Measurements from ENCODE around the gene MTF2. TPM values are rescaled to one million over a fixed set of nuclear protein-coding genes. Genes with fewer than 3 reads are reported as not detected.

The MTF2 gene
- total RNA-seq, 1 donor from 2014 or later = 56.4 TPM

- no peak for FAIRE-seq
- Histone ChIP-seq H3K9ac (ENCODE audit: low read length) (no peak overlapping the region), H2AFZ (ENCODE audit: low read depth, low read length) (no peak overlapping the region), H4K20me1 (ENCODE audit: insufficient read depth, low read length) (peaks cover 73% of the 10 kb centered on the region), H3K36me3 (ENCODE audit: insufficient read depth, low read length) (no peaks in the 10 kb centered on the region), H3K27ac (ENCODE audit: low read depth, low read length) (no peak overlapping the region), H3K79me2 (ENCODE audit: insufficient read depth, low read length) (peaks cover 92% of the 10 kb centered on the region), H3K27me3 (ENCODE audit: insufficient read depth, low read length) (no peaks in the 10 kb centered on the region), H3K4me2 (ENCODE audit: low read length) (no peak overlapping the region), H3K9me3 (ENCODE audit: insufficient read depth, low read depth, low read length) (peaks cover 3% of the 10 kb centered on the region), H3K4me1 (ENCODE audit: insufficient read depth, low read length) (no peaks in the 10 kb centered on the region), H3K4me3 (ENCODE audit: insufficient read depth, low read depth, low read length) (no peak overlapping the region)
- Mint-ChIP-seq H3K27ac (ENCODE audit: unreplicated experiment) (no peak overlapping the region), H3K4me3 (ENCODE audit: unreplicated experiment) (no peak overlapping the region), H3K27me3 (ENCODE audit: low read depth, unreplicated experiment) (no peaks in the 10 kb centered on the region), H3K4me1 (ENCODE audit: low read depth, unreplicated experiment) (peaks cover 12% of the 10 kb centered on the region), H3K9me3 (ENCODE audit: unreplicated experiment) (no peaks in the 10 kb centered on the region), H3K36me3 (ENCODE audit: low read depth, unreplicated experiment) (peaks cover 9% of the 10 kb centered on the region)
- DNase-seq (ENCODE audit: low read depth) = no peak
- no peak for TF ChIP-seq CTCF (IDR thresholded peaks at IDR 0.05; ENCODE audit: insufficient read depth, low read depth, low read length)
- TF ChIP-seq EZH2 (IDR thresholded peaks at IDR 0.05; ENCODE audit: insufficient read depth, low read length) = no peak
Measured at GRCh38 chr1:93107395-93107794, 28.3 kb downstream of the MTF2 start.

DNA sequence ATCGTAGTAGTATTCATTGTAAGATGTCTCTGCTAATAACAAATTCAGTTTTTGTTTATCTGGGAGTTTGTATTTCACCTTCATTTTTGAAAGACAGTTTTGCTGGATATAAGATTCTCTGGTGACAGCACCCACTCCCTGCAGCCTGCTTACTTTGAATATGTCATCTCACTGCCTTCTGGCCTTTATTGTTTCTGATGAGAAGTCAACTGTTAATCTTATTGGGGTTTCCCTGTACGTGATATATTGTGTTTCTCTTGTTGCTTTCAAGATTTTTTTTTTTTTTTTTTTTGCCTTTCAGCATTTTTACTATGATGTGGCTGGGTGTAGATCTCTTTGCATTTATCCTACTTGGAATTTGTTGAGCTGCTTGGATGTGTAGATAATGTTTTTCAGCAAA lies 29.3 kb downstream of the MTF2 start:
- Mint-ChIP-seq H3K9me3 (ENCODE audit: unreplicated experiment) (no peaks in the 10 kb centered on the region), H3K36me3 (ENCODE audit: low read depth, unreplicated experiment) (peaks cover 15% of the 10 kb centered on the region), H3K27me3 (ENCODE audit: low read depth, unreplicated experiment) (no peaks in the 10 kb centered on the region), H3K4me3 (ENCODE audit: unreplicated experiment) (no peak overlapping the region), H3K27ac (ENCODE audit: unreplicated experiment) (no peak overlapping the region), H3K4me1 (ENCODE audit: low read depth, unreplicated experiment) (peaks cover 13% of the 10 kb centered on the region)
- no peak overlapping the region for H3K4me3 ChIP-seq (ENCODE audit: insufficient read depth, low read depth, low read length)
- H3K27me3 ChIP-seq (ENCODE audit: insufficient read depth, low read length) = no peaks in the 10 kb centered on the region
- no peak overlapping the region for H3K27ac ChIP-seq (ENCODE audit: low read depth, low read length)
- no peak for TF ChIP-seq EZH2 (IDR thresholded peaks at IDR 0.05; ENCODE audit: insufficient read depth, low read length)
- DNase-seq (ENCODE audit: low read depth) (no peak), FAIRE-seq (no peak)
- no peak overlapping the region for H3K9ac ChIP-seq (ENCODE audit: low read length)
- H3K4me2 ChIP-seq (ENCODE audit: low read length) = no peak overlapping the region
- H3K36me3 ChIP-seq (ENCODE audit: insufficient read depth, low read length) = no peaks in the 10 kb centered on the region
- peaks cover 74% of the 10 kb centered on the region for H4K20me1 ChIP-seq (ENCODE audit: insufficient read depth, low read length)
- no peak overlapping the region for H2AFZ ChIP-seq (ENCODE audit: low read depth, low read length)
- H3K9me3 ChIP-seq (ENCODE audit: insufficient read depth, low read depth, low read length) = peaks cover 3% of the 10 kb centered on the region
- no peaks in the 10 kb centered on the region for H3K4me1 ChIP-seq (ENCODE audit: insufficient read depth, low read length)
- H3K79me2 ChIP-seq (ENCODE audit: insufficient read depth, low read length) = peaks cover 92% of the 10 kb centered on the region

- no peak overlapping the region for H3K9ac ChIP-seq (ENCODE audit: low read length)
- H3K27me3 Mint-ChIP-seq (ENCODE audit: low read depth, unreplicated experiment) = no peaks in the 10 kb centered on the region
- TF ChIP-seq EZH2 (IDR thresholded peaks at IDR 0.05; ENCODE audit: insufficient read depth, low read length) (no peak), CTCF (IDR thresholded peaks at IDR 0.05; ENCODE audit: insufficient read depth, low read depth, low read length) (no peak)
- H3K36me3 Mint-ChIP-seq (ENCODE audit: low read depth, unreplicated experiment) = peaks cover 15% of the 10 kb centered on the region
- no peak for FAIRE-seq
- H3K27me3 ChIP-seq (ENCODE audit: insufficient read depth, low read length) = no peaks in the 10 kb centered on the region
- H2AFZ ChIP-seq (ENCODE audit: low read depth, low read length) = no peak overlapping the region
- no peaks in the 10 kb centered on the region for H3K9me3 Mint-ChIP-seq (ENCODE audit: unreplicated experiment)
- H3K27ac Mint-ChIP-seq (ENCODE audit: unreplicated experiment) = no peak overlapping the region
- DNase-seq (ENCODE audit: low read depth) = no peak
- peaks cover 3% of the 10 kb centered on the region for H3K9me3 ChIP-seq (ENCODE audit: insufficient read depth, low read depth, low read length)
- peaks cover 67% of the 10 kb centered on the region for H4K20me1 ChIP-seq (ENCODE audit: insufficient read depth, low read length)
- H3K79me2 ChIP-seq (ENCODE audit: insufficient read depth, low read length) = peaks cover 95% of the 10 kb centered on the region
- no peaks in the 10 kb centered on the region for H3K36me3 ChIP-seq (ENCODE audit: insufficient read depth, low read length)
- H3K4me1 Mint-ChIP-seq (ENCODE audit: low read depth, unreplicated experiment) = peaks cover 13% of the 10 kb centered on the region
- H3K4me2 ChIP-seq (ENCODE audit: low read length) = no peak overlapping the region
- H3K27ac ChIP-seq (ENCODE audit: low read depth, low read length) = no peak overlapping the region
- no peak overlapping the region for H3K4me3 Mint-ChIP-seq (ENCODE audit: unreplicated experiment)
- H3K4me3 ChIP-seq (ENCODE audit: insufficient read depth, low read depth, low read length) = no peak overlapping the region
- H3K4me1 ChIP-seq (ENCODE audit: insufficient read depth, low read length) = no peaks in the 10 kb centered on the region
Measured at GRCh38 chr1:93109578-93109977, 30.5 kb downstream of the MTF2 start.
